ENCODE measurements around the gene SLC35F2.
A peak's percentile ranks its signal among the peaks of the same experiment; 100 is the strongest.

SLC35F2 gene

DNA sequence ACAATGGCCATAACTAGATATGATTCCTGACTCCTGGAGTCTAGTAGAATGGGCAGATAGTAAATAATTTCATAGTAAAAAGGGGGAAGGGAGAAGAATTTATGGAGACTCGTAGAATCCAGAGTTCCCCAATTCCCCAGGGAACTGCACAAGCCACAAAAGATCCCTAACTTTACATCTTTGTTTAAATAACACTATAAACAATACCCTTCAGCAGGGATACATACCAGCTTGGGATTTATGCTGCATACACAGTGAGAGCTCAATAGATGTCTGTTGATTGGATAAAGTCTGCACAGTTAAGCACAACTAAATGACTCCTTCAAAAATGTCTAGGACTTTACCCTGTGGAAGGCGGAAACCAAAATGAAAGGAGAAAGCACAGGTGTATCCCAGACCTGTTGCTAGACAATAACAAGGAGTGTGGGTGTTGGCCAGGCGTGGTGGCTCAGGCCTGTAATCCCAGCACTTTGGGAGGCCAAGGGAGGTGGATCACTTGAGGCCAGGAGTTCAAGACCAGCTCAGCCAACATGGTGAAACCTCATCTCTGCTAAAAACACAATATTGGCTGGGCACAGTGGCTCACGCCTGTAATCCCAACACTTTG lies 6.8 kb downstream of the SLC35F2 start:
- DNase-seq (ENCODE audit: low read depth in 2 of 2), result no peak
- no peak overlapping the region for H3K4me3 ChIP-seq (replicated peaks in 1 of 2; ENCODE audit: low read depth in 2 of 2, low read length in 2 of 2)
- TF ChIP-seq CTCF (IDR thresholded peaks at IDR 0.05; ENCODE audit: low read depth, low read length), result no peak

- DNase-seq (ENCODE audit: low read depth in 2 of 2), result no peak
- H3K4me3 ChIP-seq (replicated peaks in 1 of 2; ENCODE audit: low read depth in 2 of 2, low read length in 2 of 2), result no peak overlapping the region
- no peak for TF ChIP-seq CTCF (IDR thresholded peaks at IDR 0.05; ENCODE audit: low read depth, low read length)
Measured at GRCh38 chr11:107849790-107850189, 8.8 kb downstream of the SLC35F2 start.

DNA sequence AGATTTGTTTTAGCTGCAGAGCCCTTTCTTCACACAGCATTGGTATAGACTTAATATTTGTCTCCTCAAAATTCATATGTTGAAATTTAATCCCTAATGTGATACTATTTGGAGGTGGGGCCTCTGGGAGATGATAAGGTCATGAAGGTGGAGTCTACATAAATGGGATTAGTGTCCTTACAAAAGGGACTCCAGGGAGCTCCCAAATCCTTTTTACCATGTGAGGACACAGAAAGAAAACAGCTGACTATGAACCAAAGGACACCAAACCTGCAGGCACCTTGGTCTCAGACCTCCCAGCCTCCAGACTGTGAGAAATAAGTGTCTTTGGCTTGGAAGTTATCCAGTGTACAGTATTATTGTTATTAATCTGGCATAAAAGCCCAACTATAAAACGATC lies 10.2 kb downstream of the SLC35F2 start:
- no peak for TF ChIP-seq CTCF (IDR thresholded peaks at IDR 0.05; ENCODE audit: low read depth, low read length)
- DNase-seq (ENCODE audit: low read depth in 2 of 2), result no peak
- no peak overlapping the region for H3K4me3 ChIP-seq (replicated peaks in 1 of 2; ENCODE audit: low read depth in 2 of 2, low read length in 2 of 2)

- no peak for DNase-seq (ENCODE audit: low read depth in 2 of 2)
- TF ChIP-seq CTCF (IDR thresholded peaks at IDR 0.05; ENCODE audit: low read depth, low read length), result no peak
- H3K4me3 ChIP-seq (replicated peaks in 1 of 2; ENCODE audit: low read depth in 2 of 2, low read length in 2 of 2), result no peak overlapping the region
Measured at GRCh38 chr11:107847184-107847583, 11.4 kb downstream of the SLC35F2 start.

DNA sequence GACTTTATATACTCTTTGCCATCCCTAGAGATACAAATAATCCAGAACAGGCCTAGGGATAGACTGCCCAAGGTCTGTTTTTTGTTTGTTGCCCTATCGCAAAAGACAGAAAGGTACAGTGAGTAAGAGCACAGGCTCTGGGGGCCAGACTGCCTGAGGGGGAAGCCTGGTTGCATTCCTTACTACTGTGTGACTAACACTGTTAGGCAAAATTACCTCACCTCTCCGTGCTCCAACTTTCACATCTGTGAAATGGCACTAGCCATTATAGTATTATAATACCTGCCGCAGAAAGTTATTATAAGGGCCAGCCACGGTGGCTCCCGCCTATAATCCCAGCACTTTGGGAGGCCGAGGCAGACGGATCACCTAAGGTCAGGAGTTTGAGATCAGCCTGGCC lies 14.5 kb downstream of the SLC35F2 start:
- no peak overlapping the region for H3K4me3 ChIP-seq (replicated peaks in 1 of 2; ENCODE audit: low read depth in 2 of 2, low read length in 2 of 2)
- peak in 1 of 2 donors; percentile 68 for DNase-seq (ENCODE audit: low read depth in 2 of 2)
- TF ChIP-seq CTCF (IDR thresholded peaks at IDR 0.05; ENCODE audit: low read depth, low read length), result no peak

DNA sequence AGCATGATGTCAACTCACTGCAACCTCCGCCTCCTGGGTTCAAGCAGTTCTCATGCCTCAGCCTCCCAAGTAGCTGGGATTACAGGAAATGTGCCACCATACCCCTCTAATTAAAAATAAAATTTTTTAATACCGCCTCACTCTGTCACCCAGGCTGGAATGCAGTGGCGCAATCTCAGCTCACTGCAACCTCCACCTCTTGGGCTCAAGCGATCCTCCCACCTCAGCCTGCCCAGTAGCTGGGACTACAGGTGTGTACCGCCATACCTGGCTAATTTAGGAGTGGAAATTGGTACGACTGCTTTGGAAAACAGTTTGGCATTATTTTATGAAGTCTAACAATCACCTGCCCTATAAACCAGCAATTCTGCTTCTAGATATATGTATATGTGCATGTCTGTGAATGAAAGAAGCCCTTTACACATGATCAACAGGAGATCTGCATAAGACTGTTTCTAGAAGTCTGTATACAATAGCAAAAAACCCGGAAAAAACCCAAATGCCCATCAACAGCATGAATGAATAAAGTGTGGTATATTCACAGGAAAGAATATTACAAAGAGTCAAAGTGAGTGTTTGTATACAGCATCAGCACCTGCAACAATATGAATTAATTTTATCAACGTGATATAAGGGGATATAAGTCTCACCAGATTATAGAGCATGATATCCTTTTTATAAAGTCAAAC lies 16.0 kb downstream of the SLC35F2 start:
- no peak overlapping the region for H3K4me3 ChIP-seq (replicated peaks in 1 of 2; ENCODE audit: low read depth in 2 of 2, low read length in 2 of 2)
- TF ChIP-seq CTCF (IDR thresholded peaks at IDR 0.05; ENCODE audit: low read depth, low read length), result no peak
- DNase-seq (ENCODE audit: low read depth in 2 of 2), result no peak
